ENCODE measurements around the gene CTNNBL1. TPM values are rescaled to one million over a fixed set of nuclear protein-coding genes. Genes with fewer than 3 reads are reported as not detected.
A peak's percentile ranks its signal among the peaks of the same experiment; 100 is the strongest.

The CTNNBL1 gene
- total RNA-seq, 1 donor = 19.5 TPM

DNA sequence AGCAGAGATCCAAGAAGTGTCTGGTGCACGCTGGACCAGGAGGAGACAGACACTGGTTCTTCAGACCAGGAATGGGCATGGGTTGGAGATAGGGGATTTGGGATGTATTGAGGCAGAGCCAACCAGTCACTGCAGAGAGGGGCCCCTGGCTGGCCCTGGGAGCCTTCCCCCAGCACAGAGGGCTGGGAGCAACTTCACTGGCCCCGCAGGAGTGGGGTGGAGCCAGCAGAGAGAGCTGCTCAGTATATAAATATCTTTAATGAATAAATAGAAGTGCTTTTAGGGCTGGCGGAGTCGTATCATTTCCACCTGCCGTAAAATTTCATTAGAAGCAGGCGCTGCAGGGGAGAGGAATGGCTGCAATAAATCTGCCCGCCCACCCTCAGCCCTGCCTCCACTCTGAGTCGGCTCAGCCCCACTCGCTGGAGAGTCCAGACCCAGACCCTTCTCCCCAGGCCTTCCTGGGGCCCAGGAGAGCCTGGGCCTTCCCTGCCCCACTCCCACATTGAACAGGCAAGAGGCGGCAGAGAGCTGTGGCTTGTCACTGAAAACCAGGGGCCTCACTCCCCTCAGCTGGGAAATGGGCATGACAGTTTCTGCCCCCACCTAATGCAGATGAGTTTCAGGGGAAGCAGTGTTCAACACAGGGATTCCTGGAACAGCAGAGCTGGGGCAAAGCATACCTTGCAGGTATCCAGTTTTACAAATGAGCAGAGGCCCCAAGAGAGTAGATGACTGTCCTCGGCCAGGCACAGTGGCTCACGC, 185.2 kb downstream of the CTNNBL1 start:
- H3K4me2 ChIP-seq (ENCODE audit: insufficient read depth, low read length) = no peak overlapping the region
- H3K4me1 ChIP-seq (ENCODE audit: insufficient read depth, low read length) = no peaks in the 10 kb centered on the region

DNA sequence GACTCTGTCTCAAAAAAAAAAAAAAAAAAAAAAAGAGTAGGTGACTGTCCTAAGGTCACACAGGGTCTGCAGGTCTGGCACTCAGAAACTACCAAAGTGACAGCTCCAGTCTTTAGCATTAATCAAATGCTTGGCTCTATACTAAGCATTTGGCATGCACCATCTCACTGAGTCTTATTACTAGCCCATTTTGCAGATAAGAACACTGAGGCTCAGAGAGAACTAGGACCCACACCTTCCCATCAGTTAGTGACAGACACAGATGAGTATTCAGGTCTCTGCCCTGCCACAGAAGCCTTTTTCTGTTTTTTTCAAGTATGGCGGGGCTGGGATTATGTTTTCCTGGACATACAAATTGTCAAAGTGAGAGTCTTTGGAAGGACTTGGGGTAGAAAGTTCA, 186.0 kb downstream of the CTNNBL1 start:
- Histone ChIP-seq H3K4me3 (ENCODE audit: insufficient read depth, low read length) (no peak overlapping the region), H4K20me1 (ENCODE audit: insufficient read depth, low read length) (no peaks in the 10 kb centered on the region), H3K79me2 (ENCODE audit: insufficient read depth, low read length) (no peaks in the 10 kb centered on the region), H3K9me3 (ENCODE audit: low read depth, low read length) (no peaks in the 10 kb centered on the region), H3K4me1 (ENCODE audit: insufficient read depth, low read length) (no peaks in the 10 kb centered on the region), H3K27ac (ENCODE audit: low read depth, low read length) (no peak overlapping the region), H2AFZ (ENCODE audit: low read length) (no peak overlapping the region), H3K4me2 (ENCODE audit: insufficient read depth, low read length) (no peak overlapping the region), H3K36me3 (ENCODE audit: insufficient read depth, low read length) (no peaks in the 10 kb centered on the region), H3K27me3 (ENCODE audit: insufficient read depth, low read length) (peaks cover 5% of the 10 kb centered on the region)
- TF ChIP-seq CTCF (IDR thresholded peaks at IDR 0.05; ENCODE audit: extremely low read depth, low read depth, low read length) = no peak
- peak; percentile 57 for DNase-seq (ENCODE audit: insufficient read length, low spot score, missing footprints)

More for the DNA sequence above, 185.2 kb downstream of the CTNNBL1 start:
- Histone ChIP-seq H3K27me3 (ENCODE audit: insufficient read depth, low read length) (peaks cover 5% of the 10 kb centered on the region), H3K27ac (ENCODE audit: low read depth, low read length) (no peak overlapping the region), H3K9me3 (ENCODE audit: low read depth, low read length) (no peaks in the 10 kb centered on the region), H3K79me2 (ENCODE audit: insufficient read depth, low read length) (no peaks in the 10 kb centered on the region), H2AFZ (ENCODE audit: low read length) (no peak overlapping the region), H4K20me1 (ENCODE audit: insufficient read depth, low read length) (no peaks in the 10 kb centered on the region), H3K4me3 (ENCODE audit: insufficient read depth, low read length) (no peak overlapping the region), H3K36me3 (ENCODE audit: insufficient read depth, low read length) (peaks cover 2% of the 10 kb centered on the region)
- TF ChIP-seq CTCF (IDR thresholded peaks at IDR 0.05; ENCODE audit: extremely low read depth, low read depth, low read length) = no peak
- peak; percentile 26 for DNase-seq (ENCODE audit: insufficient read length, low spot score, missing footprints)

DNA sequence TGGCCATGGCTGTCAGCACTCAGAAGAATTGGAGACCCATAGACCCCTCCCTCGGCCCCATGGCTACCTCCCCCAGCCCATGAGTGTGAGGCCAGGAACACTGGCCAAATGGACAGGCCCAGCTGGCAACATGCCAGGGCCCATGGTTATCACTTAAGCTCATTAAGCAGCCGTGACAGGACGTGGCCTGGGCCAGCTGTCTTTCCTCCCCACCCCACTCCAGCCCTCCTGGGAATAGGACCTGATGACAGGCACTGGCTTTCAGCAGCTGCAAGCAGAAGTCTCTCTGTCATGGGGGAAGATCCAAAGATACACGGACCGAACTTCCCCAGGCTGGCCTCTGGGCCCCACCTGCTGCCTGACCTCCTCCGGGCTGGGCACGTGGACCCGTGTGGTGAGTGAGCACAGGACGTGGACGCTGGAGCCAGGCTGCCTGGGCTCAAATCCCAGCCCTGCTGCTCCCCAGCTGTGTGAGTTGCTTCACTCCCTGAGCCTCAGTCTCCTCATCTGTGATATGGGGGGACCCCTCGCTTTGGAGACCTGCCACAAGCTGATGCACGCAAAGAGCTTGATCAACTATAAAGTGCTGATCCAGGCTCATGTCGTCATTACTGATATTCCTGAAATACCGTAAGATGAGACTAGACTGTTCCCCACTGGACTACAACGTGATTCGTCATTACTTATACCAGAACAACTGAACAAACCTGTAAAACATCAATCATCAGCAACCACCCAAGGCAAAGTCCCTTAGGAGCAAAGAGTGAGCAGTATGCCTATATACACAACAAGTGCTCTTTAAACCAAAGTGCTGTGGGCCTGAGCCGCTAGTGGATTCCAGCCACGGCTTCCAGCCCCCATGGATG, 187.1 kb downstream of the CTNNBL1 start:
- peak; percentile 83 for DNase-seq (ENCODE audit: insufficient read length, low spot score, missing footprints)
- Histone ChIP-seq H3K79me2 (ENCODE audit: insufficient read depth, low read length) (no peaks in the 10 kb centered on the region), H3K36me3 (ENCODE audit: insufficient read depth, low read length) (no peaks in the 10 kb centered on the region), H3K27ac (ENCODE audit: low read depth, low read length) (no peak overlapping the region), H3K4me3 (ENCODE audit: insufficient read depth, low read length) (no peak overlapping the region), H3K4me2 (ENCODE audit: insufficient read depth, low read length) (no peak overlapping the region), H3K9me3 (ENCODE audit: low read depth, low read length) (no peaks in the 10 kb centered on the region), H3K27me3 (ENCODE audit: insufficient read depth, low read length) (peaks cover 6% of the 10 kb centered on the region), H2AFZ (ENCODE audit: low read length) (no peak overlapping the region), H4K20me1 (ENCODE audit: insufficient read depth, low read length) (no peaks in the 10 kb centered on the region), H3K4me1 (ENCODE audit: insufficient read depth, low read length) (no peaks in the 10 kb centered on the region)
- TF ChIP-seq CTCF (IDR thresholded peaks at IDR 0.05; ENCODE audit: extremely low read depth, low read depth, low read length) = no peak

All from osteoblast (primary cell).